HG03135 (cell line): Measurements from ENCODE around the gene FLT3LG.

ENCODE experiments used
- ATAC-seq: cut with Tn5 transposase; IDR thresholded peaks from one replicate; pipeline ENCODE4 v1.9.1; 2021; ENCODE audit warnings: mild to moderate bottlenecking, moderate library complexity; ENCODE audit not compliant: unreplicated experiment

Gene FLT3LG

GRCh38 chr19:49487277-49488045 is 13.4 kb downstream of the FLT3LG start, which contains the start of gene RPL13A:
Gene RPL13A (plus strand): TSS chr19:49487608. CDS start chr19:49487630, 22 bp downstream.
- peak; percentile 88 for ATAC-seq

- ATAC-seq: no peak
Observed at GRCh38 chr19:49488046-49488862, 14.2 kb downstream of the FLT3LG start.

GRCh38 chr19:49488863-49489537 is 15.0 kb downstream of the FLT3LG start:
- no peak for ATAC-seq

GRCh38 chr19:49489601-49490167 is 15.7 kb downstream of the FLT3LG start:
- ATAC-seq: no peak

GRCh38 chr19:49490287-49491029 is 16.4 kb downstream of the FLT3LG start:
- ATAC-seq: no peak

GRCh38 chr19:49491030-49491803 is 17.2 kb downstream of the FLT3LG start:
- no peak for ATAC-seq

GRCh38 chr19:49491804-49492572 is 18.0 kb downstream of the FLT3LG start:
- ATAC-seq: no peak

- no peak for ATAC-seq
Observed at GRCh38 chr19:49492573-49493405, 18.8 kb downstream of the FLT3LG start.

GRCh38 chr19:49496574-49497008 is 22.6 kb downstream of the FLT3LG start:
- no peak for ATAC-seq

- no peak for ATAC-seq
Observed at GRCh38 chr19:49497047-49497788, 23.2 kb downstream of the FLT3LG start.

GRCh38 chr19:49497789-49498103 is 23.7 kb downstream of the FLT3LG start:
- no peak for ATAC-seq

- ATAC-seq: no peak
Observed at GRCh38 chr19:49498475-49498874, 24.5 kb downstream of the FLT3LG start.

GRCh38 chr19:49499030-49499670 is 25.1 kb downstream of the FLT3LG start:
- no peak for ATAC-seq

GRCh38 chr19:49502866-49503581 is 29.0 kb downstream of the FLT3LG start:
- no peak for ATAC-seq

- no peak for ATAC-seq
Observed at GRCh38 chr19:49503582-49503962, 29.6 kb downstream of the FLT3LG start.

- no peak for ATAC-seq
Observed at GRCh38 chr19:49506575-49507105, 32.6 kb downstream of the FLT3LG start.
